ENCODE results near the gene ITM2B.

Gene ITM2B

DNA sequence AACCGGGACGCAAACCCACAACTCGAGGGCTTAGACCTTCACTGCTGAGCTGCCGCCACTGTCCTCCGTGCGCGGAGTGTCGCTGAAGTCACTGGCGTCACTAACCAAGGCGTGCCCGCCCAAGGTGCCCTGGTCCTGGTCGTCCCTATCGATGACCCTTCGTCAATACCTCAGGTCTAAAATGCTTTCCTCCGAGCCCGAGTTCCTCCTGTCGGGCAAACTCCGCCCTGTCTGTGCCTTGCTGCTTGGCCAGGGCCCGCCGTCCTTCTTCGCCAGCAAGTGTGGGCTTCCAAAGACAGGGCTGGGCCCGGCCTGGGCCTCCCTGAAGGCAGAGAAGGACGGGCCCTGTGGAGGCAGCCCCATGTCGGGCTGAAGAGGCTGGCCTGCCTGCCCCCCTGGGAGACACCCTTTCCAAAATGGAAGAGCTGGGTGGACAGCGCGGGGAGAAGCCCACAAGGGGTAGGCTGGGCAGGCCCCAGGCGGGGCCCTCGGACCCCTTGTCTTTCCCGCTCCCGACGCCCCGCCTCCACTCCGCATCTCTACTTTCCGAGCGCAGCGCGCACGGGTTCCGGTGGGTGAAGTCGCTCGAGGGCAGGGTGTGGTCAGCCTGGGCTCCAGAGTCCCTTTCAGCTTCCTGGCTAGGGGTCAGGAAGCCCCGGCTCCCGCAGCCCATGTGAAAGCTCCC is 84.0 kb downstream of the ITM2B start:
- no peak for DNase-seq

DNA sequence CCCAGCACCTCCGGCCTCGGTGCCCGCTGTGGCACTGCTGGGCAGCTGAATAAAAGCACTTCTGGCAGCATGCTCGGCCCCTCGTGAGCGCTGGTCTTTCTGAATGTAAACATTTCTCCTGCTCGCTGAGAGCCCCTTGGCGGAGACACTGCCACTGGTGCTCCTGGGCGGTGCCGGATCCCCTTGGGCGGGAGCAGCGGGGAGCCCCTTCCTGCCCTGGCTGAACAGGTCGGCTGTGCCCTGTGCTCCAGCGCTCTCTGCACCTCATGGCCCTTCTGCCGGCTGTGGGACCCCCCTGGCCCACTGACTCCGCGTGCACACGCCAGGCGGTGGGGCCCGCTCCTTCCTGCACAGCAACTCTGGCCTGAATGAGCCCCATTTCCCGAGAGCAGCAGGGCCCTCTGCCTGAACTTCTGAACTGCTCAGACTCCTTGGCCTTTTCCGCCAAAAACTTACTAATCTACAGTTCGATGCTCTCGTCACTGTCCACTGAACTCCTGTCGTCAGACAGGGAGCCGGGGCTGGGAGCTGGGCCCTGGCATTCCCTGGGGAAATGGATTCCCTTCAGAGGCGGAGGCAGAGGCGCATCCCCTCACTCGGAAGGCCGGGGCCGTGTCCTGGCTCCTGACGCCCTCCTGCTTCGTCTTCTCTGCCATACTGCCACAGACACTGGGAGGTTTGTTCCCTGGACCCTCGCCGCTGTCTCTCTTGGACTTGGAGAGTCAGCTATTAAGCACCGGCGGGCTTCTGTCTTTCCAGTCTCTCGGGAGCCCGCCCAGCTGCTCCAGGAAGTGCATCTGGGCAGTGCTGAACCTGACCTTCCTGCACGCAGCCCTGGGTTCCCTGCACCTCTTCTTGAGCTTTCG is 84.7 kb downstream of the ITM2B start:
- no peak for DNase-seq

GRCh38 chr13:48318377-48318811 is 85.4 kb downstream of the ITM2B start:
- DNase-seq = no peak

DNA sequence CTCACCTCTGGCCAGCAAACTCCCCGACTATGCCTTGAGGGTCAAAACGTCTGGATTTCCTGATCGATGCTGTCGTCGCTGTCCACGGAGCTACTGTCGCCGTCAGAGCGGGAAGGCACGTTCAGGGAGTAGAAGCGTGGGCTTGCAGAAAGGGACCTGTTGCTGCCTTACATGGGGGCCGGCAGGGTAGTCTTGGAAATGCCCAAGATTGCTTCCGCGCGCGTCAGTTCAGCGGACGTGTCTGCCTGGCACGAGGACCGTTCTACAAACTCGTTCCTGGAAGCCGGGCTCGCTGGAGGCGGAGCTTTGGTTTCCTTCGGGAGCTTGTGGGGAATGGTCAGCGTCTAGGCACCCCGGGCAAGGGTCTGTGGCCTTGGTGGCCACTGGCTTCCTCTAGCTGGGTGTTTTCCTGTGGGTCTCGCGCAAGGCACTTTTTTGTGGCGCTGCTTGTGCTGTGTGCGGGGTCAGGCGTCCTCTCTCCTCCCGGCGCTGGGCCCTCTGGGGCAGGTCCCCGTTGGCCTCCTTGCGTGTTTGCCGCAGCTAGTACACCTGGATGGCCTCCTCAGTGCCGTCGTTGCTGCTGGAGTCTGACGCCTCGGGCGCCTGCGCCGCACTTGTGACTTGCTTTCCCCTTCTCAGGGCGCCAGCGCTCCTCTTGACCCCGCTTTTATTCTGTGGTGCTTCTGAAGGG is 86.0 kb downstream of the ITM2B start:
- DNase-seq = no peak

Data from stimulated activated CD4-positive, alpha-beta T cell treated with anti-CD3 and anti-CD28 coated beads, Interleukin-4, amount 100 ng/mL, for 24 hours (primary cell).